RWPE2 (cell line): ENCODE measurements around the gene BEST2.

Source experiments
- ATAC-seq: fragments of 200-7000 bp; cut with Tn5 transposase; 3 replicates; pipeline ENCODE4 v1.9.1; 2021; ENCODE audit warnings: low read depth
- DNase-seq: peaks from one replicate; pipeline ENCODE4 v3.0.0-alpha.2; 2020; ENCODE audit warnings: low spot score
- H3K27ac ChIP-seq: fragments of 450-650 bp; 2 replicates; pipeline ENCODE4 v1.5.1; 2017; ENCODE audit warnings: mild to moderate bottlenecking; ENCODE audit not compliant: poor library complexity, severe bottlenecking
- H3K27me3 ChIP-seq: fragments of 250-450 bp; sonication (Bioruptor Pico); 2 replicates; pipeline ENCODE4 v1.5.1; 2021; ENCODE audit warnings: mild to moderate bottlenecking, moderate library complexity; ENCODE audit not compliant: insufficient read depth, poor library complexity, severe bottlenecking
- H3K36me3 ChIP-seq: fragments of 250-450 bp; sonication (Bioruptor Pico); 2 replicates; pipeline ENCODE4 v1.5.1; 2020; ENCODE audit warnings: low read depth, mild to moderate bottlenecking, moderate library complexity
- H3K4me1 ChIP-seq: fragments of 250-450 bp; sonication (Bioruptor Pico); 2 replicates; pipeline ENCODE4 v1.5.1; 2021; ENCODE audit warnings: mild to moderate bottlenecking, moderate library complexity; ENCODE audit not compliant: insufficient read depth, poor library complexity, severe bottlenecking
- H3K4me3 ChIP-seq: fragments of 250-450 bp; sonication (Bioruptor Pico); 2 replicates; pipeline ENCODE4 v1.5.1; 2021; ENCODE audit warnings: mild to moderate bottlenecking, moderate library complexity; ENCODE audit not compliant: severe bottlenecking
- H3K9me3 ChIP-seq: fragments of 250-450 bp; sonication (Bioruptor Pico); 2 replicates; pipeline ENCODE4 v1.5.1; 2021; ENCODE audit warnings: mild to moderate bottlenecking, moderate library complexity; ENCODE audit not compliant: severe bottlenecking
- CTCF ChIP-seq: fragments of 450-650 bp; IDR thresholded peaks from one replicate; pipeline ENCODE4 v1.5.1; 2017; ENCODE audit warnings: mild to moderate bottlenecking, moderate library complexity; ENCODE audit not compliant: poor library complexity, severe bottlenecking

BEST2 gene

GRCh38 chr19:12793290-12794195 is 42.0 kb downstream of the BEST2 start:
- H3K27ac ChIP-seq: peak overlapping the region; percentile 99
- DNase-seq (peak; percentile 90), ATAC-seq (peak; percentile 26)
- H3K4me3 ChIP-seq: peak overlapping the region; percentile 81
- H3K4me1 ChIP-seq: peaks cover 26% of the 10 kb centered on the region
- no peaks in the 10 kb centered on the region for H3K9me3 ChIP-seq
- no peak for TF ChIP-seq CTCF
- H3K27me3 ChIP-seq: no peaks in the 10 kb centered on the region
- H3K36me3 ChIP-seq: peaks cover 16% of the 10 kb centered on the region

- DNase-seq: no peak
- TF ChIP-seq CTCF: peak; percentile 11
- Histone ChIP-seq H3K27me3 (no peaks in the 10 kb centered on the region), H3K9me3 (no peaks in the 10 kb centered on the region), H3K4me1 (peaks cover 18% of the 10 kb centered on the region), H3K36me3 (peaks cover 22% of the 10 kb centered on the region), H3K4me3 (peak overlapping the region; percentile 81), H3K27ac (peak overlapping the region; percentile 99)
- no peak for ATAC-seq
Observed at GRCh38 chr19:12794196-12794941, 42.8 kb downstream of the BEST2 start.

- Histone ChIP-seq H3K27ac (peak overlapping the region; percentile 99), H3K4me3 (no peak overlapping the region), H3K9me3 (no peaks in the 10 kb centered on the region), H3K4me1 (peaks cover 18% of the 10 kb centered on the region), H3K27me3 (no peaks in the 10 kb centered on the region), H3K36me3 (peaks cover 28% of the 10 kb centered on the region)
- DNase-seq: no peak
- ATAC-seq: no peak
- no peak for TF ChIP-seq CTCF
Observed at GRCh38 chr19:12794971-12795381, 43.4 kb downstream of the BEST2 start.

- peak; percentile 96 for TF ChIP-seq CTCF
- Histone ChIP-seq H3K4me1 (peaks cover 11% of the 10 kb centered on the region), H3K36me3 (peaks cover 36% of the 10 kb centered on the region), H3K4me3 (no peak overlapping the region), H3K27ac (peak overlapping the region; percentile 99), H3K27me3 (no peaks in the 10 kb centered on the region), H3K9me3 (no peaks in the 10 kb centered on the region)
- ATAC-seq: peak; percentile 41
- no peak for DNase-seq
Observed at GRCh38 chr19:12796146-12797071, 44.8 kb downstream of the BEST2 start.
